ENCODE data around the gene FLNB.

The FLNB gene

DNA sequence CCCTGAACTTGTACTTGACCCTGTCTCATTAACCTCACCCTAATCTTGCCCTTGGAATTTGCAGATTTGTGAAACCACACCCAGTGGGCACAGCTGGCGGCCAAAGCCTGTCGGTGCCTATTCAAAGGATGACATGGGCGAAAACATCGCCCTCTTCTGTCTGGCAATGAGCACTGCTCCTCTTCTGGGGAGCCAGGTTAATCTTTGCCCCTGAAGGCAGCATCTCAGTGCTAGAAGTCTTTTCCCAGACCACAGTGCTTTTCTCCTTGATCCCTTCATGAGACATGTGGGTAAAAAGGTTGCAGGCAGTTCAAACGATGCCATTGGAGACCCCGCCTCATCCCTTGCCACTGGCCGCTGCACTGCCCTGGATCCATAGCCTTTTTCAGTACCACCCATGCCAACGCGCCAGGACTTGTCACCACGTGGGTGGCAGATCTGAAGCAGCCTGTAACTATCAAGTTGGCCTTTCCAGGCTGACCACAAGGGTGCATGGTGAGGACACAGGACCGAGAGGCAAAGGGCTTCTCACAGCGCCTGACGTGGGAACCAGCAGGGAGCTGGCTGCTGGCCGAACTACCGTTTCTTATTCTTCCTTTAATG is 209.1 kb downstream of the FLNB start:
- peak; percentile 8 to 21 (median 14) for DNase-seq

GRCh38 chr3:58218904-58219303 is 210.7 kb downstream of the FLNB start:
- DNase-seq, result no peak
